GM21515 (cell line): ENCODE data around the gene VPS54.
"Not testable (repeated sequence)": the region's sequence is repeated elsewhere in the genome, so short reads cannot be mapped to it uniquely, and the experiment has no call there.

Source experiments
- ATAC-seq: cut with Tn5 transposase; IDR thresholded peaks from one replicate; pipeline ENCODE4 v1.9.1; 2021; ENCODE audit not compliant: unreplicated experiment

Gene VPS54

DNA sequence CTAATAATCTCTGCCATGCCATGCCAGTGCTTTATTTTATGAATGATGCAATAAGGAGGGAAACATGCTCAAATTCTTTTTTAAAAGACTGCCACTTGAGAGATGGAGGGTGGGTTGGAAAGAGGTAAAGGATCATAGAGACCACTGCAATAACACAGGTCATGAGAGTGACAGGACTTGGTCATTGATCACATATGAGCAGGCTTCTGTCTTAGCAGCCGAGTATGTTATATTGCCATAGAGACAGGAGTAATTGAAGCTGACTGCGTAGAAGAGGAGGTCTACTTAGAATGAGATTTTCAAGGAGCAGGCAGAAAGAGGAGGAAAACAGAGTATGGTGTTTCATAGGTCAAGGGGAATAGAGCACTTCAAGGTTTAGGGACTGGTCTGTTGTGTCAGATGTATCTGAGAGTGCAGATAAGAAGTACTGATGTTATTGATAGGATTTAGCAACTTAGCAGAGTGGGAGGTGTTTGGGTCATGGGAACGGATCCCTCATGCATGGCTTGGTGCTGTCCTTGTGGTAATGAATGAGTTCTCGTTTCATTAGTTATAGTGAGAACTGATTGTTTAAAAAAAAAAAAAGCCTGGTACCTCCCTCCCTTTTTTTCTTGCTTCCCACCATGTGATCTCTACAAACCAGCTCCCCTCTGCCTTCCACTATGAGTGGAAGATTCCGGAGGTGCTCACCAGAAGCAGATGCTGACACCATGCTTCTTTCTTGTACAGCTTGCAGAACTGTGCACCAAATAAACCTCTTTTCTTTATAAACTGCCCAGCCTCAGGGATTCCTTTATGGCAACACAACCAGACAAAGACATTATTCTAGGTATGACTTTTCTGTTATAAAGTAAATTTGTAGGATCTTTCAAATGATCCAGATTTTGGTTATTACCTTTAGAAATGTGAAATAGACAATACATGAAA, 144.8 kb downstream of the VPS54 start:
- no peak for ATAC-seq

GRCh38 chr2:63872571-63873328, 146.5 kb downstream of the VPS54 start:
- no peak for ATAC-seq

DNA sequence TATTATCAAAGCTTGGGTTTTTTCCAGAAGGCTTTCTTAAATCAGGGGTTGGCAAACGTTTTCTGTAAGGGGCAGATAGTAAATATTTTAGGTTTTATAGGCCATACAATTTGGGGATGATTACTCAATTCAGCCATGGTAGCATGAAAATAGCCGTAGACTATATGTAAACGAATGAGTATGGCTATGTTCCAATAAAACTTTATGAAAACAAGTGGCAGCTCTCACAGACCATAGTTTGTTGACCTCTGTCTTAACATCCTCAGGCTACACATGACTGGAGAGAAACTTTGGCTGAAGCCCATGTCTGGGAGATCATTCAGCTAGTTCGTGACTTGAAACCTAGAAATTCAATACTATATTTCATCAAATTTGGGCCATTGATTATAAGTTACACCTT, 147.4 kb downstream of the VPS54 start:
- no peak for ATAC-seq

- ATAC-seq = no peak
Observed at GRCh38 chr2:63870679-63871078, 148.5 kb downstream of the VPS54 start.

DNA sequence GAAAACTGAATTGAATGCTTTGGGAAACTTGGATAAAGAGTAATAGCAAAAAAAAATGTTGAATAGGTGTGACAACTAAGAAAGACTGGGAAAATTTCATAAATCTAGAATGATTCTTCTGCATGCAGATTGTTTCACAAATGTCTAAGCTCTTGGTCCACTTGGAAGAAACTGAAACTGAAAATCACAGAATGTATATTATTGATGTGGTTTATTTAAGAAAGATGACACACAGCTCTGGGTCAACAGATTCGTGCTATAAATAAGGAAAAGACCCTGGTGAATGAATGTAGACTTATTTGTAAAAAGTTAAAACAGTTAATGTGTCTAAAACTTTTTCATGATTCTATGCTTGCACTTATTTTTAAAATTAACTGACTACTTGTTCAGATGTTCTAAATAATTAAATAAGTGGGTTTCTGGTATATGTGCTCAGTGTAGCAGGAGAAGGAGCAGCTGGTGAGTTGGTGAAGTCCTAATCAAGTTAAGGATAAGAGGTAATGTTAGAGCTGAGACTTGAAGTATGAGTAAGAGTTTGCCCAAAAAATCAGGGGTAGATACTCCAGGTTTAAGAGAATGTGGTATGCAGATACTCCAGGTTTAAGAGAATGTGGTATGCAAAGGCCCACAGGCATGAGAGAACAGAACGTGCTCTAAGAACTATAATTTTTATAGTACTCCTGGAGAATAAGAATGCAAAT, 153.1 kb downstream of the VPS54 start:
- ATAC-seq = no peak

DNA sequence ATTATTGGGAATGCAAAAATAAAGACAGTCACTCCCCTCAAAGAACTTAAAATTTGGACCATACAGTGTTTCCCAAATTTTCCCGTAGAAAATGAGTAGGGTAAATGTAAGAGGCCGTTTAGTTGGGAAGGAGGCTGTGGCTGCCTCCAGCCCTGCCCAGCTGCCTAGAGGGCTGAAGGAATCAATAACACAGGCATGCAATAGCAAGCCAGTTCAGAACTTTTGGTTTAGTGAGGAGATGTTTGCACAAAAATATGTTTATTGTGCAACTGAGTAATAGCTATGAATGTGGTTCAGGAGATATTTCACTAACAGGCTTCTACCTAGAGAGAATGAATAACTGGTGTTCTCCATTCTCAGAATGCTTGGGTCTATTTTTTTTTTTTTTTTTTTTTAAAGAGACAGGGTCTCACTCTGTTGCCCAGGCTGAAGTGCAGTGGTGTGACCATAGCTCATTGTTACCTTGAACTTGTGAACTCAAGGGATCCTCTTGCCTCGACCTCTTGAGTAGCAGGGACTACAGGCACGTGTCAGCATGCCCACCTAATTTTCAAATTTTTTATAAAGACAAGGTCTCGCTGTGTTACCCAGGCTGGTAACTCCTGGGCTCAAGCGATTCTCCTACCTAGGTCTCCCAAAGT, 153.9 kb downstream of the VPS54 start:
- ATAC-seq = no peak

DNA sequence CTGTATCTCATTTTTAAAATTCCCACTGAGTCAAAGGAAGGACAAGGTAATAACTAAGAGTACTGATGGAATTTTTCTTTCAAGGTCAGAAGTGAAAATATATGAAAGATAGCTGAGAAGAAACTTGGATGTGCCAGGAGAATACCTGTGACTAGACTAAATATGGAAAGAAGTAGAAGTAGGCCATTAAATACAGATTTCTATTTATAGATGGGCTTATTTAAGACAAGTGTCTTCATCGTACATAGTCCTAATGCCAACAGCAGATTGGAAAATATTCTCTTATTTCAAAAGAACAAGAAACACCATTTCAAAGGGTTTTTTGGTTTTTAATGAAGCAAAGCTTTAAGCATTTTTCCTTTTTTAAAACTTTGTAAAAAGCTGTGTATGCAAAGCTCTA, 155.5 kb downstream of the VPS54 start:
- ATAC-seq = no peak

DNA sequence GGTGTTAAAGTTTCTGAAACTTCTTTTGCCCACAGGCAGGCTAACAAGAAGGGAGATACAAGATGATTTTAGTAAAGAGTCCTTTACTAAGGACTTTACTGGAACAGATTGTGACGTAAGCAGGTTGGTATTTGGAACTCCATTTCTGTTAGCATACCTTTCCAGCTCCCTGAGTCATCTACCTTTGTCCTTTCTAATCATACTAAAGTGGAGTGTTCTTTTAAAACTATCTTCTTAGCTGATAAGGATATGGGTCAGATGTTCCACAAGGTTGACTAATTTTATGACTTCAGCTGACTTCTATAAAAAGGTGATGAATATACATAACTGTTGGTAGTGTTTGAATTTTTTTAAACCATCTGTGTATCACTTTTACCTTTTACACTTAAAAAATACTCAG, 156.4 kb downstream of the VPS54 start:
- no peak for ATAC-seq

- ATAC-seq = no peak
Observed at GRCh38 chr2:63861220-63861822, 157.9 kb downstream of the VPS54 start.

DNA sequence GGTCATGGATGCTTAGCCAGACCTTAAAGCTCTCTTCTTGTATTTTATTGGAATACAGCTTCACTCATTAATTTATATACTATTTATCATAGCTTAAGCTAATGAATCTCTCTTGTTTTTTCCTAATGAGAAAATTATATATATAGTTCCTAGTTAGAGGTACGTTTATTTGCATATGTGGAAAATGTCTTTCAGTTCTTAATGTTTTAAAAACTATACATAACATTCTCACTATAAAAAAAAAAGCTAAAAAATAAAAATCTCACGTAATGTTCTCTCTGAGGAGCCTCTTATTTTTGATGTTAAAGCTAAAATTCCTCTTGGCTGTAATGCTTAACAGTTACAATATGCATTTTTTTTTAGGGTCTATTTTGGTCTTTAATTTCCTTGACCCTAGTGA, 160.9 kb downstream of the VPS54 start:
- no peak for ATAC-seq

- ATAC-seq = no peak
Observed at GRCh38 chr2:63856303-63856603, 163.0 kb downstream of the VPS54 start.

DNA sequence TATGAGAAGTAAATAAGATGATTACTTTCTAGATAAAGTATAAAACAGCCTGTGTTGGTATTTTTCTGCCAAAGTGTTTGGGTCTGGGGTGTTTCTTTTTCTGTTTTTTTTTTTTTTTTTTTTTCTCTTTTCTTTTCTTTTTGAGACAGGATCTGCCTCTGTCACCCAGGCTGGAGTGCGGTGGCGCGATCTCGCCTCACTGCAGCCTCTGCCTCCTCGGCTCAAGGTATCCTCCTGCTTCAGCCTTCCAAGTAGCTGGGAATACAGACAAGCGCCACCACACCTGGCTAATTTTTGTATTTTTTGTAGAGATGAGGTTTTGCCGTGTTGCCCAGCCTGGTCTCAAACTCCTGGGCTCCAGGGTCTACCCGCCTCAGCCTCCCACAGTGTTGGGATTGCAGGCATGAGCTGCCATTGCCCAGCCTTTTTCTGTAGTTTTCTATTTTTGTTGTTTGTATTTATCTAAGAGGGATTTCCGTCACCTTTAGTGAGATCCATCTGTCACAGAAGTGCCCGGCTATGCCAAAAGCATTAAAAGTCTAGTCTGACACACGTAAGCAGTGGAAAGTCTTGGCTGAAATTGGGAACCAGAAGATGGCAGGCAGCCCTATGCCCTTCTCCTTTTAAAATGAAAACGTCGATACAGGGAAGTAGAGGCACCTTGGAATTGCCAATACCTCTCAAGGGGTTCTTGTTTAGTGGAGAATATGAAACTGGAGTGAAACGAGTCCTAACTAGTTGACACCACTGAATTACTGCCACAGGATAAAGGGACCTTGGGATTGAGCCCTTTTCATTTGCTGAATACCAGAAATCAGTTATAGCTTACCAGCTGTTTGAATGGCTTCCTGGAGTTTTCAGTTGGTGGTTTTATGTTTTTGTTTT, 163.6 kb downstream of the VPS54 start:
- ATAC-seq = no peak

GRCh38 chr2:63853527-63854310, 165.5 kb downstream of the VPS54 start:
- no peak for ATAC-seq

DNA sequence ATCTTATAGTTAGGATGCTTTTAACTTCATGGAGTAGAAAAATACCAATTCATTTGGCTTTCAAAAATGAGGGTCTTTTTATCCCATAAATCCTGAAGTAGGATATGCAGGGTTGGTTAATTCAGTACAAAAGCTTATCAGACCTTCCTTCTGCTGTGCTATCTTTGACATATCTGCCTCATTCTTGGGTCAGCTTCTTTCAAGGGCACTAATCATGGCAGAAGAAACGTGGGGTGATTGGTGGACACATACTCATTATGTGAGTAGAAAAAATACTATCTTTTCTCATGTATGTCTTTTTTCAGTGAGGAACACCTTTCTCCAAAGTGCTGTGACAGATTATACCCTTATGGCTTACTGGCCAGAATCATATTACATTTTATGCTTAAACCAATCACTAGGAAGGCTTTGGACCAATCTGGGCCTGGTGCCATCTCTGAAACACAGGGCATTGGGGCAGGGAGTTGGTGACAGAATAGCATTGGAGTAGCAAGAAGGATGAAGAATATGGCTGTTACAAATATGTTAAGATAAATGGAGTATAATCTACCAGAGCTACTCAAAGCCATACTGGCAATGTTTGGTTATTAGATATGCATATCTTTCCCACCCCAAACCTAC, 167.4 kb downstream of the VPS54 start:
- no peak for ATAC-seq

DNA sequence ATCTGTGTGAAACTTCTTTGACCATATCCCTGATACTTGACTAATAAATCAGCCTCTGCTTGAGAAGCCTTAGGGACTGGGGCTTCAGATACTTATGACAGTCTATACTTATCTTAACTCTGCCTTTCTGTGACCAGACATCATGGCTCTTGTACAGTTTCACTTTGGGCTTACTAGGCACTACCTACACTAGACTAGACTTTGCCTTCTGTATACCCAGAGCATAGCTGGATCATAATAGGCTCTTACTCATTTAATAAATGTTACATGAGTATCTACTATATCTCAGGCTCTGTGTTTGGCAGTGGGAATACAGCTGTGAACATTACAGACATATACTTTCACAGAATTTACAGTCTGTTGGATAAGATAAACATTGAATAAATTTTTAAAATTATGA, 168.6 kb downstream of the VPS54 start:
- no peak for ATAC-seq

DNA sequence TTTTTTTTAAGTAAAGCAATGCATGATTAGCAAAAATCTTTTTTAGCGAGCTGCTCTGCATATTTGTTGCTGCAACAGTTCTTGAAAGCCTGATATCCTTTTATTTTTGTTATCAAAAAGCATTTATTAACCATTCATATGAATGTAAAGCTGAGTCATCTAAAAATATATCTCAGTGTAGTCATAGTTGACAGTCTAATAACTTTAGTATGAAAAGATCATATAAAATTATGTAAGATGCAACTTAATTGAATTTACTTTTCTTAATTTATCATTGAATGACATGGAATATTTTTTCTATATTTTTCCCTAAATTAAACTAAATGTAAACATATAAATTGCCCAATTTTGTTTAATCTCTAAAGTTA, 169.0 kb downstream of the VPS54 start:
- ATAC-seq = no peak

DNA sequence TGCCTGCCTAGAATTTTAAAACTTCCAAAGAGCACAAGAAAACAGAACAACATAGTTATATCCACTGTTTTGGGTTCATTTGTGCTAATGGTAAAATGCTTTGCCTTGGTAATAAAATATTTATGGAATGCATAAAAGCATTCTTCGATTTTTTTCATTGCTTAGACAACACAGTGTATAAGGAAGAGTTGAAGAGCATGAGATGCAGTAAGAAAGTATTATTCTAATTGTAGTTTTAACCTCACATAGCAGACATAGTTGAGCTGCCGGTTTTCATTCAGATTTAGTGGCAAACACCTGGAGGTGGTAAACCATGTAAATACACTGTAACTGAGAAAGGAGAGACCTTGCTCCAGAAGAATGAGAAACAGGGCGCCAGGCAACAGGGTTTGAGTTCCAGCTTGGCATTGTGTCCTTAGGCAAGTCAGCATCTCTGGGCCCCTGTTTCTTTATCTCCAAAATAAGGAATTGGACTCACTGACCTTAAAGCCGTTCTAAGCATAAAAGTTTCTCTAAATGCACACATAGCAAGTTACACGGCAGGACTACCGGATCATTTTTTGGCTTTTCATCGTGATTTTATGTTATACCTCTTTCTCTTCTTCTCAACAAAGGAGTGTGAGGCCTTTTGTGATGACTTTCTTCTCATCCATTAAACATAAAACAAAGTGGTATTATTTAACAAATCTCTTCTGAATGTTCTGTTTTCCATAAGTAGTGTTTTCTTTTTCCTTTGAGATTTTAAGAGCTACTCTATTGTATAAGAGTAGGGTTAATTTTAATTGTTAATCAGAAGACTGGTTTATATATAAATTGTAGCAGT, 169.6 kb downstream of the VPS54 start:
- no peak for ATAC-seq

DNA sequence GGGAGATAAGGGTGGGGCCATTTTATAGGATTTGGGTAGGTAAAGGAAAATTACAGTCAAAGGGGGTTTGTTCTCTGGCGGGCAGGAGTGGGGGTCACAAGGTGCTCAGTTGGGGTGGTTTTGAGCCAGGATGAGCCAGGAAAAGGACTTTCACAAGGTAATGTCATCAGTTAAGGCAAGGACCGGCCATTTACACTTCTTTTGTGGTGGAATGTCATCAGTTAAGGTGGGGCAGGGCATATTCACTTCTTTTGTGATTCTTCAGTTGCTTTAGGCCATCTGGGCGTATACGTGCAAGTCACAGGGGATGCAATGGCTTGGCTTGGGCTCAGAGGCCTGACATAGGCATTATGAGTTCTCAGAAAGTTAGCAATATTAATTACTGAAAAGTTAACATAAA, 171.7 kb downstream of the VPS54 start:
- not testable (repeated sequence) for ATAC-seq
